SK-N-SH (cell line): ENCODE measurements around the gene ATXN2. TPM values are rescaled to one million over a fixed set of nuclear protein-coding genes. Genes with fewer than 3 reads are reported as not detected.

Experiments used
- CTCF ChIA-PET: fragments of 300-600, 350-600 bp; formaldehyde crosslinking; extraction: SDS; loops from one replicate; lab custom pipeline; 2021; lab: Yijun Ruan, JAX
- POLR2A ChIA-PET: fragments of 350-600 bp; sonication (Branson Sonifier 250); formaldehyde crosslinking; extraction: SDS; loops from one replicate; lab custom pipeline; 2020; ENCODE audit warnings: antibody characterized with exemption, inconsistent platforms; lab: Yijun Ruan, JAX
- DNase-seq: peaks from one replicate; pipeline ENCODE4 v3.0.0; 2012
- H2AFZ ChIP-seq: fragments of 200-600 bp; sonication (generic); 2 replicates; pipeline ENCODE4 v1.8.1; 2016; ENCODE audit warnings: antibody characterized with exemption, mild to moderate bottlenecking, low read depth
- H3F3A ChIP-seq: fragments of 200-600 bp; sonication (generic); replicated peaks from 2 replicates; pipeline ENCODE3; 2016; ENCODE audit warnings: antibody characterized with exemption, mild to moderate bottlenecking; ENCODE audit not compliant: insufficient read depth
- H3K27ac ChIP-seq, 2 experiments: fragments of 200-500 bp in 1 of 2; fragments of 200-600 bp in 1 of 2; sonication (Bioruptor generic) in 1 of 2; sonication (generic), shearing (Covaris generic) in 1 of 2; 2 replicates each; pipeline versions ENCODE4 v1.5.1 to v1.6.1; 2014 to 2016; ENCODE audit warnings: low read depth in 2 of 2, inconsistent platforms in 1 of 2, low read length in 1 of 2, mild to moderate bottlenecking in 1 of 2, mixed read lengths in 1 of 2
- H3K27me3 ChIP-seq: fragments of 200-600 bp; sonication (generic), shearing (Covaris generic); 2 replicates; pipeline ENCODE4 v1.6.1; 2016; ENCODE audit warnings: mixed run types; ENCODE audit not compliant: insufficient read depth
- H3K36me3 ChIP-seq, 2 experiments: fragments of 200-500 bp in 1 of 2; fragments of 200-600 bp in 1 of 2; sonication (Bioruptor generic) in 1 of 2; sonication (generic) in 1 of 2; replicated peaks in 1 of 2; 2 replicates each; pipeline versions ENCODE3 to v1.5.1; 2014 to 2016; ENCODE audit warnings: low read length in 1 of 2, mild to moderate bottlenecking in 1 of 2; ENCODE audit not compliant: insufficient read depth in 2 of 2, control insufficient read depth in 1 of 2
- H3K4me1 ChIP-seq, 2 experiments: fragments of 200-500 bp in 1 of 2; fragments of 200-600 bp in 1 of 2; sonication (Bioruptor generic) in 1 of 2; sonication (generic), shearing (Covaris generic) in 1 of 2; 2 replicates each; pipeline versions ENCODE4 v1.5.1 to v1.6.1; 2014 to 2016; ENCODE audit warnings: low read depth in 1 of 2, low read length in 1 of 2, mixed run types in 1 of 2; ENCODE audit not compliant: insufficient read depth in 2 of 2, control insufficient read depth in 1 of 2
- H3K4me2 ChIP-seq: fragments of 200-600 bp; sonication (generic), shearing (Covaris generic); 2 replicates; pipeline ENCODE4 v1.6.1; 2017; ENCODE audit warnings: mixed run types
- H3K4me3 ChIP-seq, 2 experiments: fragments of 200-500 bp in 1 of 2; fragments of 200-600 bp in 1 of 2; sonication (Bioruptor generic) in 1 of 2; sonication (generic), shearing (Covaris generic) in 1 of 2; 2 replicates each; pipeline versions ENCODE4 v1.5.1 to v1.8.1; 2014 to 2016; ENCODE audit warnings: low read depth in 2 of 2, inconsistent platforms in 1 of 2, low read length in 1 of 2, mild to moderate bottlenecking in 1 of 2, mixed read lengths in 1 of 2, moderate library complexity in 1 of 2
- H3K79me2 ChIP-seq: fragments of 200-600 bp; sonication (generic); 2 replicates; pipeline ENCODE4 v1.8.1; 2017; ENCODE audit warnings: mild to moderate bottlenecking; ENCODE audit not compliant: insufficient read depth
- H3K9ac ChIP-seq: fragments of 200-600 bp; sonication (generic); 2 replicates; pipeline ENCODE4 v1.6.1; 2017; ENCODE audit warnings: mixed run types
- H3K9me2 ChIP-seq: fragments of 200-600 bp; sonication (generic); 2 replicates; pipeline ENCODE4 v1.6.1; 2017; ENCODE audit warnings: mixed run types
- H3K9me3 ChIP-seq: fragments of 200-600 bp; sonication (generic); 2 replicates; pipeline ENCODE4 v1.6.1; 2017; ENCODE audit warnings: mixed run types, mild to moderate bottlenecking, moderate library complexity
- H4K20me1 ChIP-seq: fragments of 200-600 bp; sonication (generic); 2 replicates; pipeline ENCODE4 v1.6.1; 2017; ENCODE audit warnings: mild to moderate bottlenecking, mixed run types; ENCODE audit not compliant: insufficient read depth
- CHD2 ChIP-seq: fragments of 150-350 bp; IDR thresholded peaks from 2 replicates; pipeline ENCODE4 v1.6.1; 2018; ENCODE audit warnings: low read length; ENCODE audit not compliant: partially characterized antibody
- CTCF ChIP-seq: fragments of 200-600 bp; sonication (generic); IDR thresholded peaks from 2 replicates; pipeline ENCODE4 v1.6.1; 2017; ENCODE audit warnings: antibody characterized with exemption, mild to moderate bottlenecking, moderate library complexity
- EZH2phosphoT487 ChIP-seq: fragments of 200-600 bp; sonication (generic); IDR thresholded peaks from 2 replicates; pipeline ENCODE4 v1.6.1; 2017; ENCODE audit warnings: low read depth, mixed run types, mild to moderate bottlenecking, antibody characterized with exemption, moderate library complexity, borderline replicate concordance
- JUND ChIP-seq: IDR thresholded peaks from 2 replicates; pipeline ENCODE4 v1.4.0; 2012
- MEF2A ChIP-seq: IDR thresholded peaks from 2 replicates; pipeline ENCODE4 v1.4.0; 2012; ENCODE audit warnings: low read depth, borderline replicate concordance
- MXI1 ChIP-seq: IDR thresholded peaks from 2 replicates; pipeline ENCODE4 v1.6.1; 2012; ENCODE audit warnings: mild to moderate bottlenecking, low read depth, low read length, improper control_type of control experiment
- NRF1 ChIP-seq: IDR thresholded peaks from 2 replicates; pipeline ENCODE4 v1.6.1; 2012; ENCODE audit warnings: low read depth, mild to moderate bottlenecking, low read length
- RAD21 ChIP-seq: IDR thresholded peaks from 2 replicates; pipeline ENCODE4 v1.6.1; 2012; ENCODE audit warnings: mild to moderate bottlenecking, low read length
- SIN3A ChIP-seq: IDR thresholded peaks from 2 replicates; pipeline ENCODE4 v1.6.1; 2012; ENCODE audit warnings: low read depth, mild to moderate bottlenecking, low read length, moderate library complexity, borderline replicate concordance
- TCF12 ChIP-seq: IDR thresholded peaks from 2 replicates; pipeline ENCODE4 v1.4.0; 2012
- USF1 ChIP-seq: IDR thresholded peaks from 2 replicates; pipeline ENCODE4 v1.4.0; 2012; ENCODE audit warnings: low read depth, borderline replicate concordance
- WGBS: methylation state at CpG from one replicate; pipeline ENCODE4 v1.1.6; 2017; ENCODE audit warnings: low lambda C conversion rate; 5-methylcytosine and 5-hydroxymethylcytosine counted together
- polyA plus RNA-seq, 3 experiments: library from polyadenylated mRNA; depleted of rRNA; stranded (reverse); fragments of >200 nt; gene quantifications; 2 replicates each; pipeline ENCODE4 v1.2.3, GENCODE V29; 2012
- TF ChIP-seq, protein P1 (sequence below): IDR thresholded peaks from 2 replicates; pipeline ENCODE4 v1.6.1; 2012; ENCODE audit warnings: mild to moderate bottlenecking, low read depth, low read length, moderate library complexity
- TF ChIP-seq, protein P2 (sequence below): IDR thresholded peaks from 2 replicates; pipeline ENCODE4 v1.4.0; 2012; ENCODE audit warnings: low read depth, borderline replicate concordance
- TF ChIP-seq, protein P3 (sequence below): fragments of 150-350 bp; IDR thresholded peaks from 2 replicates; pipeline ENCODE4 v1.6.1; 2017; ENCODE audit warnings: antibody characterized with exemption, low read length, low read depth, borderline replicate concordance

The ATXN2 gene
- polyA plus RNA-seq, 1 of the 3 experiments (the other 2 are of a cell fraction) = 35.7 TPM

- Histone ChIP-seq H3F3A (peaks cover 67% of the 10 kb centered on the region), H3K4me3 (no peak overlapping the region), H2AFZ (no peak overlapping the region), H3K9me2 (no peaks in the 10 kb centered on the region), H3K4me2 (no peak overlapping the region), H3K79me2 (peaks cover 25% of the 10 kb centered on the region), H3K4me1 (peaks cover 4 to 40% of the 10 kb centered on the region in 2 experiments), H3K27me3 (no peaks in the 10 kb centered on the region), H3K36me3 (peaks cover 69 to 83% of the 10 kb centered on the region in 2 experiments), H3K9ac (no peak overlapping the region), H3K27ac (peak overlapping the region in 1 of 2 experiments; percentile 40; a peak in 1 of 4 replicates), H3K9me3 (no peaks in the 10 kb centered on the region), H4K20me1 (peaks cover 13% of the 10 kb centered on the region)
- 94% methylated on average over 21 of the region's 25 CpGs for WGBS
- TF ChIP-seq JUND (no peak), RAD21 (no peak), CTCF (no peak)
- ChIA-PET POLR2A (no interaction called here), CTCF (interaction anchor here (0.7 to 28.3 kb wide), 3 partner anchors 41 to 74 kb away, joined by 3 to 618 read pairs (median 4); partner anchors contain the start of gene SH2B3)
- DNase-seq = no peak
Measured at GRCh38 chr12:111453071-111453989, 145.8 kb downstream of the ATXN2 start.

DNA sequence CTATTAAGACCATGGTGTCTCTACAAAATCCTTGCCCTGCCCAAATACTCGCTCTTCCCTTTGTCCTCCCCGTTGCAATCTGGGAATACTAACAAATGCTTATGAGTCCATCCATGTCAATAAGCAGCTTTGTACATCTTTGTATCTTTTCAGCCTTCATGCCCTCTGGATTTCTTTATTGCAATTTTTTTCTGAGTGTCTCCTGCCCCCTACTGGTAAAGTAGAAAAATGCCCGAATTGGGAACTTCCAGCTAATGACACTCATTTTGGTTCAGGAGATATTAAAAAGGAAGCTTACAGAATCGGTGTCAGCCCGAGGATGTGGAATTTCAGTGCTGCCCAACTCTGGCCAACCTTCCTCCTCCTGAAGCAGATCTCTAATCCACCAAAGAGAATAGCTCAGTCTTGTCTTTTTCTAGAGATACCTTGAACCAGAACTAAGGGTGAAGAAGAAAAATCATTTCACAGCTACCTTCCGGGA lies 147.4 kb downstream of the ATXN2 start:
- H3K4me2 ChIP-seq = no peak overlapping the region
- no peaks in the 10 kb centered on the region for H3K9me2 ChIP-seq
- DNase-seq = peak; percentile 62
- peaks cover 8% of the 10 kb centered on the region; the same call in 1 of the 2 replicates for H3K79me2 ChIP-seq
- H3K27ac ChIP-seq = peak overlapping the region in 1 of 2 experiments; percentile 38; a peak in 1 of 4 replicates
- H3F3A ChIP-seq = peaks cover 69% of the 10 kb centered on the region
- no peak overlapping the region for H3K9ac ChIP-seq
- peak overlapping the region in 1 of 2 experiments; percentile 18; a peak in 1 of 4 replicates for H3K4me3 ChIP-seq
- peaks cover 6 to 51% of the 10 kb centered on the region in 2 experiments for H3K4me1 ChIP-seq
- no peaks in the 10 kb centered on the region for H3K27me3 ChIP-seq
- peaks cover 55 to 92% of the 10 kb centered on the region in 2 experiments for H3K36me3 ChIP-seq
- ChIA-PET CTCF (interaction anchor here (0.6 to 28.3 kb wide), 46 partner anchors 10 to 528 kb away, joined by 3 to 618 read pairs (median 5); partner anchors contain the start of genes ACAD10, BRAP and SH2B3), POLR2A (no interaction called here)
- H3K9me3 ChIP-seq = no peaks in the 10 kb centered on the region
- no peak overlapping the region for H2AFZ ChIP-seq
- H4K20me1 ChIP-seq = peaks cover 19% of the 10 kb centered on the region
- 31% methylated on average over 6 of the region's 6 CpGs for WGBS
- TF ChIP-seq TCF12 = no peak
- TF ChIP-seq NRF1 = no peak
- no peak for TF ChIP-seq EZH2phosphoT487
- no peak for TF ChIP-seq MEF2A
- TF ChIP-seq SIN3A = no peak
- TF ChIP-seq USF1 = no peak
- TF ChIP-seq CHD2 = no peak
- TF ChIP-seq, protein P1, sequence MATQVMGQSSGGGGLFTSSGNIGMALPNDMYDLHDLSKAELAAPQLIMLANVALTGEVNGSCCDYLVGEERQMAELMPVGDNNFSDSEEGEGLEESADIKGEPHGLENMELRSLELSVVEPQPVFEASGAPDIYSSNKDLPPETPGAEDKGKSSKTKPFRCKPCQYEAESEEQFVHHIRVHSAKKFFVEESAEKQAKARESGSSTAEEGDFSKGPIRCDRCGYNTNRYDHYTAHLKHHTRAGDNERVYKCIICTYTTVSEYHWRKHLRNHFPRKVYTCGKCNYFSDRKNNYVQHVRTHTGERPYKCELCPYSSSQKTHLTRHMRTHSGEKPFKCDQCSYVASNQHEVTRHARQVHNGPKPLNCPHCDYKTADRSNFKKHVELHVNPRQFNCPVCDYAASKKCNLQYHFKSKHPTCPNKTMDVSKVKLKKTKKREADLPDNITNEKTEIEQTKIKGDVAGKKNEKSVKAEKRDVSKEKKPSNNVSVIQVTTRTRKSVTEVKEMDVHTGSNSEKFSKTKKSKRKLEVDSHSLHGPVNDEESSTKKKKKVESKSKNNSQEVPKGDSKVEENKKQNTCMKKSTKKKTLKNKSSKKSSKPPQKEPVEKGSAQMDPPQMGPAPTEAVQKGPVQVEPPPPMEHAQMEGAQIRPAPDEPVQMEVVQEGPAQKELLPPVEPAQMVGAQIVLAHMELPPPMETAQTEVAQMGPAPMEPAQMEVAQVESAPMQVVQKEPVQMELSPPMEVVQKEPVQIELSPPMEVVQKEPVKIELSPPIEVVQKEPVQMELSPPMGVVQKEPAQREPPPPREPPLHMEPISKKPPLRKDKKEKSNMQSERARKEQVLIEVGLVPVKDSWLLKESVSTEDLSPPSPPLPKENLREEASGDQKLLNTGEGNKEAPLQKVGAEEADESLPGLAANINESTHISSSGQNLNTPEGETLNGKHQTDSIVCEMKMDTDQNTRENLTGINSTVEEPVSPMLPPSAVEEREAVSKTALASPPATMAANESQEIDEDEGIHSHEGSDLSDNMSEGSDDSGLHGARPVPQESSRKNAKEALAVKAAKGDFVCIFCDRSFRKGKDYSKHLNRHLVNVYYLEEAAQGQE = no peak
- peak; percentile 87 for TF ChIP-seq RAD21
- TF ChIP-seq JUND = no peak
- TF ChIP-seq, protein P2, sequence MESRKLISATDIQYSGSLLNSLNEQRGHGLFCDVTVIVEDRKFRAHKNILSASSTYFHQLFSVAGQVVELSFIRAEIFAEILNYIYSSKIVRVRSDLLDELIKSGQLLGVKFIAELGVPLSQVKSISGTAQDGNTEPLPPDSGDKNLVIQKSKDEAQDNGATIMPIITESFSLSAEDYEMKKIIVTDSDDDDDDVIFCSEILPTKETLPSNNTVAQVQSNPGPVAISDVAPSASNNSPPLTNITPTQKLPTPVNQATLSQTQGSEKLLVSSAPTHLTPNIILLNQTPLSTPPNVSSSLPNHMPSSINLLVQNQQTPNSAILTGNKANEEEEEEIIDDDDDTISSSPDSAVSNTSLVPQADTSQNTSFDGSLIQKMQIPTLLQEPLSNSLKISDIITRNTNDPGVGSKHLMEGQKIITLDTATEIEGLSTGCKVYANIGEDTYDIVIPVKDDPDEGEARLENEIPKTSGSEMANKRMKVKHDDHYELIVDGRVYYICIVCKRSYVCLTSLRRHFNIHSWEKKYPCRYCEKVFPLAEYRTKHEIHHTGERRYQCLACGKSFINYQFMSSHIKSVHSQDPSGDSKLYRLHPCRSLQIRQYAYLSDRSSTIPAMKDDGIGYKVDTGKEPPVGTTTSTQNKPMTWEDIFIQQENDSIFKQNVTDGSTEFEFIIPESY = no peak
- TF ChIP-seq, protein P3, sequence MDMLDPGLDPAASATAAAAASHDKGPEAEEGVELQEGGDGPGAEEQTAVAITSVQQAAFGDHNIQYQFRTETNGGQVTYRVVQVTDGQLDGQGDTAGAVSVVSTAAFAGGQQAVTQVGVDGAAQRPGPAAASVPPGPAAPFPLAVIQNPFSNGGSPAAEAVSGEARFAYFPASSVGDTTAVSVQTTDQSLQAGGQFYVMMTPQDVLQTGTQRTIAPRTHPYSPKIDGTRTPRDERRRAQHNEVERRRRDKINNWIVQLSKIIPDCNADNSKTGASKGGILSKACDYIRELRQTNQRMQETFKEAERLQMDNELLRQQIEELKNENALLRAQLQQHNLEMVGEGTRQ = no peak
- no peak for TF ChIP-seq MXI1
